Heart left ventricle (tissue), 16 donors: ENCODE data around the gene PLD6. TPM values are rescaled to one million over a fixed set of nuclear protein-coding genes. Genes with fewer than 3 reads are reported as not detected.

Experiments used
- ATAC-seq, 4 donors: fragments of 200-7000 bp; cut with Tn5 transposase; one replicate each; pipeline ENCODE4 v1.9.1; 2020 to 2022; ENCODE audit warnings: moderate library complexity in 4 of 4, mild to moderate bottlenecking in 3 of 4, moderate number of reproducible peaks in 1 of 4
- DNase-seq, 5 donors: peaks; one replicate each; pipeline ENCODE4 v3.0.0-alpha.2; 2020
- H3K27ac ChIP-seq, 12 donors: fragments of 200-600 bp; sonication (generic) in 4 of 12; one replicate each; pipeline versions ENCODE4 v1.5.0 to v1.8.0; 2016 to 2022; ENCODE audit warnings: mild to moderate bottlenecking in 2 of 12
- H3K27me3 ChIP-seq, 9 donors: fragments of 200-600 bp; sonication (generic) in 2 of 9; one replicate each; pipeline versions ENCODE4 v1.5.1 to v1.8.0; 2016 to 2022; ENCODE audit warnings: mild to moderate bottlenecking in 3 of 9
- H3K36me3 ChIP-seq, 9 donors: fragments of 200-600 bp; sonication (generic) in 2 of 9; one replicate each; pipeline versions ENCODE4 v1.5.0 to v1.8.0; 2018 to 2022; ENCODE audit warnings: mild to moderate bottlenecking in 2 of 9
- H3K4me1 ChIP-seq, 12 donors: fragments of 200-600 bp; sonication (generic) in 4 of 12; one replicate each; pipeline versions ENCODE4 v1.5.0 to v1.8.0; 2016 to 2022; ENCODE audit warnings: mild to moderate bottlenecking in 3 of 12
- H3K4me3 ChIP-seq, 12 donors: fragments of 200-600 bp; sonication (generic) in 4 of 12; one replicate each; pipeline versions ENCODE4 v1.5.0 to v1.8.0; 2017 to 2022; ENCODE audit warnings: mild to moderate bottlenecking in 9 of 12, moderate library complexity in 4 of 12
- H3K9me3 ChIP-seq, 12 donors: fragments of 200-600 bp; sonication (generic) in 4 of 12; one replicate each; pipeline versions ENCODE4 v1.5.0 to v1.8.0; 2016 to 2022; ENCODE audit warnings: mild to moderate bottlenecking in 1 of 12
- CTCF ChIP-seq, 12 donors: fragments of 200-600 bp; sonication (generic) in 4 of 12; IDR thresholded peaks; one replicate each; pipeline versions ENCODE4 v1.5.0 to v1.8.0; 2018 to 2022; ENCODE audit warnings: antibody characterized with exemption in 12 of 12, mild to moderate bottlenecking in 5 of 12
- POLR2A ChIP-seq, 2 donors: fragments of 450-650 bp; IDR thresholded peaks; one replicate each; pipeline ENCODE4 v1.6.1; 2017; ENCODE audit warnings: antibody characterized with exemption in 2 of 2, mild to moderate bottlenecking in 2 of 2, moderate library complexity in 2 of 2
- WGBS, 4 donors: extraction: QIAGEN DNeasy Blood & Tissue Kit in 2 of 4; methylation state at CpG; one replicate each; pipeline versions ENCODE4 v1.1.5 to v1.1.7; 2013 to 2018; 5-methylcytosine and 5-hydroxymethylcytosine counted together
- intact Hi-C, 10 donors: fragments of 100-400 bp; cut with DNase I; formaldehyde crosslinking; loops; one replicate each; pipeline versions ENCODE4 v1.11.1 to v1.14.2; 2022
- polyA plus RNA-seq, 2 donors: library from polyadenylated mRNA; stranded (reverse); fragments of 200-250 nt; gene quantifications; one replicate each; pipeline ENCODE4 v1.2.3, GENCODE V29; 2013
- total RNA-seq, 9 donors: library from RNA; depleted of rRNA in 2 of 9; stranded (reverse); fragments of >200 nt in 2 of 9; fragmentation: NEBNext Ultra II Directional in 3 of 9; extraction: Animal tissue kit (Norgen Biotek cat#: 25700) in 3 of 9; gene quantifications; one replicate each; pipeline versions ENCODE4 v1.1.0 to v1.2.4, GENCODE V29; 2016 to 2023
- donor health status: ischemic (EF 13 %, LVEDD 7.1; RV severe dilation, severe dysfunction).
- donor health status: healthy with polysubstance abuse.
- donor health status: DM: no; HTN: yes; CAD: no.
- donor health status: DM: no; HTN: no; CAD: no.
- donor health status: ischemic (EF 25% LVEDD 6.9; RV normal size, moderate dysfunction).
- donor health status: ischemic (EF 25% LVEDD 5.7; RV mildly dilated, moderate dysfunction).
- donor health status: healthy.
- donor health status: DM: yes; HTN: yes; CAD: no.
- donor health status: ischemic (EF 35%, LVEDD 5.7; RV mildly dilated, moderate dysfunction).
- donor health status: nonischemic (EF 11% LVEDD 7.7; RV severe dilation, severe dysfunction).
- donor health status: DM: yes; HTN: yes; CAD: no.
- donor health status: PGD.
- donor health status: ischemic (EF 29% LVEDD 5.4; RV normal size, mild dysfunction).
- donor health status: nonischemic (EF 23%, LVEDD 6.1; RV moderate dilation, normal function).

PLD6 gene
- total and polyA plus RNA-seq, 11 donors, result 3.8 to 11.8 (median 6.1) TPM

- WGBS, 4 donors, result 84 to 88% (median 86%) methylated on average over 10 of the region's 10 CpGs
- intact Hi-C loops, result no loop called here
- peaks cover 0 to 18% (median 14%) of the 10 kb centered on the region in 9 donors for H3K36me3 ChIP-seq
- TF ChIP-seq CTCF (IDR thresholded peaks at IDR 0.05) (no peak), POLR2A (IDR thresholded peaks at IDR 0.05) (no peak)
- DNase-seq (no peak), ATAC-seq (no peak)
- peaks cover 0 to 11% (median 5%) of the 10 kb centered on the region in 12 donors for H3K4me1 ChIP-seq
- no peak overlapping the region for H3K4me3 ChIP-seq
- no peaks in the 10 kb centered on the region for H3K27me3 ChIP-seq
- H3K27ac ChIP-seq, result no peak overlapping the region
- H3K9me3 ChIP-seq, result no peaks in the 10 kb centered on the region
Measured at GRCh38 chr17:17241656-17242055, 35.5 kb upstream of the PLD6 start.

GRCh38 chr17:17239832-17240231, 33.7 kb upstream of the PLD6 start:
- no peak for TF ChIP-seq POLR2A (IDR thresholded peaks at IDR 0.05)
- Histone ChIP-seq H3K4me1 (peaks cover 0 to 26% (median 18%) of the 10 kb centered on the region in 12 donors), H3K9me3 (no peaks in the 10 kb centered on the region), H3K4me3 (no peak overlapping the region), H3K36me3 (peaks cover 0 to under 1% (median 0%) of the 10 kb centered on the region in 9 donors), H3K27me3 (no peaks in the 10 kb centered on the region), H3K27ac (no peak overlapping the region)
- ATAC-seq (no peak), DNase-seq (no peak)
- 74 to 89% (median 81%) methylated on average over 1 of the region's 1 CpG for WGBS, 4 donors
- intact Hi-C loops, result loop anchor here in 5 of 10 donors (5.0 to 10.0 kb wide), 7 partner anchors 42 to 238 kb away; partner anchors contain the start of gene COPS3 (in 1 of the 5)

- H3K36me3 ChIP-seq, result peaks cover 0 to 9% (median 5%) of the 10 kb centered on the region in 9 donors
- no peak for TF ChIP-seq CTCF (IDR thresholded peaks at IDR 0.05)
- TF ChIP-seq POLR2A (IDR thresholded peaks at IDR 0.05), result peak in 1 of 2 donors; percentile 79
- DNase-seq (peak; percentile 93 to 96 (median 93)), ATAC-seq (peak; percentile 90 to 96 (median 94))
- intact Hi-C loops, result loop anchor here in 5 of 10 donors (2.0 to 10.0 kb wide), 8 partner anchors 45 to 235 kb away; partner anchors contain the start of gene COPS3 (in 1 of the 5)
- WGBS, 4 donors, result 0% methylated on average over 33 to 53 of the region's 53 CpGs
- peak within 1 kb of the TSS; percentile 92 to 99 (median 94) for H3K27ac ChIP-seq
- no peaks in the 10 kb centered on the region for H3K27me3 ChIP-seq
- no peaks in the 10 kb centered on the region for H3K9me3 ChIP-seq
- H3K4me1 ChIP-seq, result peaks cover 0 to 50% (median 29%) of the 10 kb centered on the region in 12 donors
- peak within 1 kb of the TSS; percentile 77 to 100 (median 96) for H3K4me3 ChIP-seq
Measured at GRCh38 chr17:17237026-17237799, 31.1 kb upstream of the PLD6 start, which contains the start of gene FLCN. TSS of gene FLCN (minus strand) at chr17:17237168. CDS start at chr17:17228137, 9,031 bp downstream.

- intact Hi-C loops, result loop anchor here in 5 of 10 donors (2.0 to 10.0 kb wide), 8 partner anchors 46 to 234 kb away; partner anchors contain the start of gene COPS3 (in 1 of the 5)
- H3K27ac ChIP-seq, result peak overlapping the region; percentile 92 to 99 (median 94)
- no peak for DNase-seq
- H3K9me3 ChIP-seq, result no peaks in the 10 kb centered on the region
- H3K36me3 ChIP-seq, result peaks cover 0 to 16% (median 12%) of the 10 kb centered on the region in 9 donors
- no peaks in the 10 kb centered on the region for H3K27me3 ChIP-seq
- H3K4me1 ChIP-seq, result peaks cover 0 to 56% (median 33%) of the 10 kb centered on the region in 12 donors
- 0 to 1% (median 1%) methylated on average over 25 to 31 of the region's 31 CpGs for WGBS, 4 donors
- peak overlapping the region; percentile 77 to 100 (median 96) for H3K4me3 ChIP-seq
- ATAC-seq, result peak in 3 of 4 donors; percentile 9 to 21 (median 14)
- TF ChIP-seq CTCF (IDR thresholded peaks at IDR 0.05), result no peak
Measured at GRCh38 chr17:17236295-17237025, 30.3 kb upstream of the PLD6 start.
